ENCODE results near the gene MTFMT. TPM values are rescaled to one million over a fixed set of nuclear protein-coding genes. Genes with fewer than 3 reads are reported as not detected.

MTFMT gene
- total RNA-seq, 4 donors from 2014 or later = 9.8 to 40.5 (median 31.0) TPM

- peaks cover 0 to 60% (median 29%) of the 10 kb centered on the region in 4 donors for H3K36me3 ChIP-seq
- no peak overlapping the region for H3K4me3 ChIP-seq
- no peak overlapping the region for H3K27ac ChIP-seq
- WGBS, 2 donors (ENCODE audit: low coverage in 1 of 2) = 98% methylated on average over 7 to 9 of the region's 9 CpGs
- in situ Hi-C loops (cut with MboI; ENCODE audit: low pct_ligation_motif_present in 1 of 4, low pct_unique_long_range_greater_than_20kb in 1 of 4, low sequenced_read_pairs in 3 of 4) = no loop called here
- intact Hi-C loops (cut with DNase I; ENCODE audit: low total_unique reads) = no loop called here
- no peak for DNase-seq
- H3K9me3 ChIP-seq = no peaks in the 10 kb centered on the region
- H3K4me1 ChIP-seq = no peaks in the 10 kb centered on the region
- TF ChIP-seq EP300 (IDR thresholded peaks at IDR 0.05; ENCODE audit: low read depth) (no peak), POLR2A (IDR thresholded peaks at IDR 0.05) (no peak), POLR2AphosphoS5 (IDR thresholded peaks at IDR 0.05) (no peak)
- TF ChIP-seq, protein P1, sequence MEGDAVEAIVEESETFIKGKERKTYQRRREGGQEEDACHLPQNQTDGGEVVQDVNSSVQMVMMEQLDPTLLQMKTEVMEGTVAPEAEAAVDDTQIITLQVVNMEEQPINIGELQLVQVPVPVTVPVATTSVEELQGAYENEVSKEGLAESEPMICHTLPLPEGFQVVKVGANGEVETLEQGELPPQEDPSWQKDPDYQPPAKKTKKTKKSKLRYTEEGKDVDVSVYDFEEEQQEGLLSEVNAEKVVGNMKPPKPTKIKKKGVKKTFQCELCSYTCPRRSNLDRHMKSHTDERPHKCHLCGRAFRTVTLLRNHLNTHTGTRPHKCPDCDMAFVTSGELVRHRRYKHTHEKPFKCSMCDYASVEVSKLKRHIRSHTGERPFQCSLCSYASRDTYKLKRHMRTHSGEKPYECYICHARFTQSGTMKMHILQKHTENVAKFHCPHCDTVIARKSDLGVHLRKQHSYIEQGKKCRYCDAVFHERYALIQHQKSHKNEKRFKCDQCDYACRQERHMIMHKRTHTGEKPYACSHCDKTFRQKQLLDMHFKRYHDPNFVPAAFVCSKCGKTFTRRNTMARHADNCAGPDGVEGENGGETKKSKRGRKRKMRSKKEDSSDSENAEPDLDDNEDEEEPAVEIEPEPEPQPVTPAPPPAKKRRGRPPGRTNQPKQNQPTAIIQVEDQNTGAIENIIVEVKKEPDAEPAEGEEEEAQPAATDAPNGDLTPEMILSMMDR (IDR thresholded peaks at IDR 0.05) = no peak
- H3K27me3 ChIP-seq = no peaks in the 10 kb centered on the region
Observed at GRCh38 chr15:64959128-64959527, 70.3 kb downstream of the MTFMT start.

GRCh38 chr15:64954395-64954794 is 75.0 kb downstream of the MTFMT start:
- no peaks in the 10 kb centered on the region for H3K27me3 ChIP-seq
- no peaks in the 10 kb centered on the region for H3K4me1 ChIP-seq
- intact Hi-C loops (cut with DNase I; ENCODE audit: low total_unique reads) = no loop called here
- no peaks in the 10 kb centered on the region for H3K9me3 ChIP-seq
- H3K4me3 ChIP-seq = no peak overlapping the region
- in situ Hi-C loops (cut with MboI; ENCODE audit: low pct_ligation_motif_present in 1 of 4, low pct_unique_long_range_greater_than_20kb in 1 of 4, low sequenced_read_pairs in 3 of 4) = no loop called here
- no peak for DNase-seq
- H3K27ac ChIP-seq = no peak overlapping the region
- TF ChIP-seq, protein P1 (IDR thresholded peaks at IDR 0.05) = no peak
- TF ChIP-seq POLR2AphosphoS5 (IDR thresholded peaks at IDR 0.05) (no peak), POLR2A (IDR thresholded peaks at IDR 0.05) (no peak), EP300 (IDR thresholded peaks at IDR 0.05; ENCODE audit: low read depth) (no peak)
- peaks cover 0 to 20% (median 9%) of the 10 kb centered on the region in 4 donors for H3K36me3 ChIP-seq
- 73 to 87% methylated on average over 2 to 3 of the region's 3 CpGs for WGBS, 2 donors (ENCODE audit: low coverage in 1 of 2)

- no peaks in the 10 kb centered on the region for H3K27me3 ChIP-seq
- TF ChIP-seq POLR2A (IDR thresholded peaks at IDR 0.05) (no peak), EP300 (IDR thresholded peaks at IDR 0.05; ENCODE audit: low read depth) (no peak), POLR2AphosphoS5 (IDR thresholded peaks at IDR 0.05) (no peak)
- TF ChIP-seq, protein P1 (IDR thresholded peaks at IDR 0.05) = no peak
- no peaks in the 10 kb centered on the region for H3K4me1 ChIP-seq
- no peaks in the 10 kb centered on the region for H3K9me3 ChIP-seq
- in situ Hi-C loops (cut with MboI; ENCODE audit: low pct_ligation_motif_present in 1 of 4, low pct_unique_long_range_greater_than_20kb in 1 of 4, low sequenced_read_pairs in 3 of 4) (no loop called here), intact Hi-C loops (cut with DNase I; ENCODE audit: low total_unique reads) (no loop called here)
- H3K27ac ChIP-seq = no peak overlapping the region
- WGBS, 2 donors (ENCODE audit: low coverage in 1 of 2) = 94 to 100% methylated on average over 2 of the region's 2 CpGs
- H3K36me3 ChIP-seq = peaks cover 0 to 19% (median 5%) of the 10 kb centered on the region in 4 donors
- H3K4me3 ChIP-seq = no peak overlapping the region
- no peak for DNase-seq
Observed at GRCh38 chr15:64951777-64952418, 77.5 kb downstream of the MTFMT start.

Other genes starting within 250 kb of the MTFMT start
- 10 to 100 TPM in 1 of 4 donors, 1 to 10 TPM in 3; 1.1 to 49.8 (median 2.3) TPM for gene PIF1, start 204.0 kb downstream of the MTFMT start, total RNA-seq
- 10 to 100 TPM in 2 of 4 donors, 1 to 10 TPM in 2; 4.6 to 12.3 (median 9.8) TPM for gene PLEKHO2, start 187.7 kb downstream of the MTFMT start, total RNA-seq
- 1 to 10 TPM in 3 of 4 donors, under 1 TPM in 1; 0.82 to 7.1 (median 3.2) TPM for gene ANKDD1A, start 117.7 kb downstream of the MTFMT start, total RNA-seq
- 10 to 100 TPM; 27.7 to 67.2 (median 53.0) TPM for gene SPG21, start 39.7 kb downstream of the MTFMT start, total RNA-seq
- gene SLC51B, start 15.7 kb upstream of the MTFMT start, total RNA-seq = 100 to 1,000 TPM in 2 of 4 donors, 10 to 100 TPM in 1, 1 to 10 TPM in 1; 3.4 to 150 (median 121) TPM
- gene RASL12, start 38.4 kb upstream of the MTFMT start, total RNA-seq = 10 to 100 TPM; 13.9 to 46.8 (median 16.4) TPM
- gene KBTBD13, start 47.1 kb upstream of the MTFMT start, total RNA-seq = not detected
- 1 to 10 TPM; 2.0 to 8.2 (median 4.4) TPM for gene UBAP1L, start 85.6 kb upstream of the MTFMT start, total RNA-seq
- 10 to 100 TPM; 12.4 to 22.1 (median 16.3) TPM for gene PDCD7, start 104.2 kb upstream of the MTFMT start, total RNA-seq
- gene CLPX, start 155.7 kb upstream of the MTFMT start, total RNA-seq = 10 to 100 TPM; 12.0 to 72.2 (median 57.4) TPM
- 10 to 100 TPM in 3 of 4 donors, 1 to 10 TPM in 1; 8.1 to 89.6 (median 18.5) TPM for gene CILP, start 181.8 kb upstream of the MTFMT start, total RNA-seq